Suprapubic skin (tissue), 3 donors: ENCODE measurements around the gene MYO18B.

Experiments used
- POLR2AphosphoS5 ChIP-seq, 3 donors: sonication (generic); formaldehyde crosslinking; IDR thresholded peaks; one replicate each; pipeline ENCODE4 v1.6.1; 2017; ENCODE audit warnings: antibody characterized with exemption in 3 of 3
- TF ChIP-seq, protein P1 (sequence below), 2 donors: fragments of 200-600 bp in 1 of 2; fragments of 450-650 bp in 1 of 2; sonication (generic) in 1 of 2; IDR thresholded peaks; one replicate each; pipeline ENCODE4 v1.5.1; 2016 to 2019; ENCODE audit warnings: antibody characterized with exemption in 2 of 2, mild to moderate bottlenecking in 1 of 2, moderate library complexity in 1 of 2

DNA sequence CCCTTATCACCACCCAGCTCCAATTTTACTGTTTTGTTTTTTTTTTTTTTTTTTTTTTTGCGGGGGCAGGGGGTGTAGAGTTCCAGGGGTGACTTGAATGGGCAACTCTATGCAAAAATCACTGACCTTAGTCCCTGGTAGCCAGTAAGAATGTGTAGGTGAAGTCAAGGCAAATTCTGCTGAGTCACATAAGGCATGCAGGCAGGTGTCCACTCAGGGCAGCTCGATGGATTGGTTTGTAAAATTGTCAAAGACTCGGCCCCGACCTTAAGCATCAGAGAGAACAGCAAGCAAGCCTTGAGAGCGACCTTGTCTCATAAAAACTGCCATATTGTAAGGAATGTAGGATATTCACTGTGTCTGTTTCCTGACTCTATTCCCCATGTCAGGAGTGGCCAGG, 275.9 kb downstream of the MYO18B start:
- TF ChIP-seq, protein P1, sequence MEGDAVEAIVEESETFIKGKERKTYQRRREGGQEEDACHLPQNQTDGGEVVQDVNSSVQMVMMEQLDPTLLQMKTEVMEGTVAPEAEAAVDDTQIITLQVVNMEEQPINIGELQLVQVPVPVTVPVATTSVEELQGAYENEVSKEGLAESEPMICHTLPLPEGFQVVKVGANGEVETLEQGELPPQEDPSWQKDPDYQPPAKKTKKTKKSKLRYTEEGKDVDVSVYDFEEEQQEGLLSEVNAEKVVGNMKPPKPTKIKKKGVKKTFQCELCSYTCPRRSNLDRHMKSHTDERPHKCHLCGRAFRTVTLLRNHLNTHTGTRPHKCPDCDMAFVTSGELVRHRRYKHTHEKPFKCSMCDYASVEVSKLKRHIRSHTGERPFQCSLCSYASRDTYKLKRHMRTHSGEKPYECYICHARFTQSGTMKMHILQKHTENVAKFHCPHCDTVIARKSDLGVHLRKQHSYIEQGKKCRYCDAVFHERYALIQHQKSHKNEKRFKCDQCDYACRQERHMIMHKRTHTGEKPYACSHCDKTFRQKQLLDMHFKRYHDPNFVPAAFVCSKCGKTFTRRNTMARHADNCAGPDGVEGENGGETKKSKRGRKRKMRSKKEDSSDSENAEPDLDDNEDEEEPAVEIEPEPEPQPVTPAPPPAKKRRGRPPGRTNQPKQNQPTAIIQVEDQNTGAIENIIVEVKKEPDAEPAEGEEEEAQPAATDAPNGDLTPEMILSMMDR (IDR thresholded peaks at IDR 0.05), result no peak
- TF ChIP-seq POLR2AphosphoS5 (IDR thresholded peaks at IDR 0.05), result no peak
